Stimulated activated CD4-positive, alpha-beta T cell treated with anti-CD3 and anti-CD28 coated beads, Interleukin-12 subunit alpha, Interleukin-12 subunit beta, amount 100 ng/mL, for 48 hours (primary cell): ENCODE measurements around the gene ITGA4.

ENCODE experiments used
- DNase-seq, 3 donors: peaks; one replicate each; pipeline ENCODE4 v3.0.0-alpha.2; 2020; ENCODE audit warnings: low read depth in 2 of 3, low spot score in 1 of 3

Gene ITGA4

GRCh38 chr2:181457741-181458425 is 697 bp downstream of the ITGA4 start:
- DNase-seq: peak in 2 of 3 donors; percentile 30 to 49

GRCh38 chr2:181458871-181459270 is 1.7 kb downstream of the ITGA4 start:
- DNase-seq: no peak

GRCh38 chr2:181459621-181460021 is 2.4 kb downstream of the ITGA4 start:
- DNase-seq: no peak

GRCh38 chr2:181461056-181461997 is 4.1 kb downstream of the ITGA4 start:
- DNase-seq: no peak

- no peak for DNase-seq
Measured at GRCh38 chr2:181462033-181462432, 4.8 kb downstream of the ITGA4 start.

- DNase-seq: no peak
Measured at GRCh38 chr2:181463588-181463987, 6.4 kb downstream of the ITGA4 start.

GRCh38 chr2:181464966-181465365 is 7.8 kb downstream of the ITGA4 start:
- DNase-seq: no peak

- DNase-seq: no peak
Measured at GRCh38 chr2:181465676-181466375, 8.6 kb downstream of the ITGA4 start.

- DNase-seq: peak; percentile 54 to 73 (median 69)
Measured at GRCh38 chr2:181466661-181467576, 9.7 kb downstream of the ITGA4 start.

- no peak for DNase-seq
Measured at GRCh38 chr2:181467966-181468707, 11.0 kb downstream of the ITGA4 start.

- no peak for DNase-seq
Measured at GRCh38 chr2:181468811-181469210, 11.6 kb downstream of the ITGA4 start.

GRCh38 chr2:181471226-181471625 is 14.0 kb downstream of the ITGA4 start:
- no peak for DNase-seq

GRCh38 chr2:181471783-181472182 is 14.6 kb downstream of the ITGA4 start:
- DNase-seq: no peak

- no peak for DNase-seq
Measured at GRCh38 chr2:181472990-181473389, 15.8 kb downstream of the ITGA4 start.

- DNase-seq: no peak
Measured at GRCh38 chr2:181474222-181474881, 17.2 kb downstream of the ITGA4 start.

- no peak for DNase-seq
Measured at GRCh38 chr2:181483211-181483610, 26.0 kb downstream of the ITGA4 start.

- DNase-seq: no peak
Measured at GRCh38 chr2:181483876-181484275, 26.7 kb downstream of the ITGA4 start.

- no peak for DNase-seq
Measured at GRCh38 chr2:181484851-181485637, 27.9 kb downstream of the ITGA4 start.

GRCh38 chr2:181485638-181485946 is 28.4 kb downstream of the ITGA4 start:
- DNase-seq: no peak
